HPDE6-E6E7 (cell line): ENCODE results near the gene TMEM39B.
A peak's percentile ranks its signal among the peaks of the same experiment; 100 is the strongest.
"Not testable (repeated sequence)": the region's sequence is repeated elsewhere in the genome, so short reads cannot be mapped to it uniquely, and the experiment has no call there.

Source experiments
- DNase-seq: peaks from one replicate; pipeline ENCODE4 v3.0.0; 2011; ENCODE audit warnings: missing footprints; ENCODE audit errors: extremely low spot score

TMEM39B gene

GRCh38 chr1:32068957-32069588, 3.7 kb upstream of the TMEM39B start:
- no peak for DNase-seq

- no peak for DNase-seq
Measured at GRCh38 chr1:32071758-32072621, 749 bp upstream of the TMEM39B start.

GRCh38 chr1:32073299-32074229, 825 bp downstream of the TMEM39B start:
- DNase-seq: no peak

GRCh38 chr1:32074841-32075240, 2.1 kb downstream of the TMEM39B start:
- no peak for DNase-seq

- no peak for DNase-seq
Measured at GRCh38 chr1:32077451-32077850, 4.7 kb downstream of the TMEM39B start.

- no peak for DNase-seq
Measured at GRCh38 chr1:32082022-32082421, 9.3 kb downstream of the TMEM39B start.

GRCh38 chr1:32086381-32086780, 13.6 kb downstream of the TMEM39B start:
- DNase-seq: not testable (repeated sequence)

- DNase-seq: no peak
Measured at GRCh38 chr1:32091176-32091575, 18.4 kb downstream of the TMEM39B start.

GRCh38 chr1:32091591-32091990, 18.9 kb downstream of the TMEM39B start:
- DNase-seq: no peak

- DNase-seq: peak; percentile 23
Measured at GRCh38 chr1:32094746-32095521, 22.2 kb downstream of the TMEM39B start.

- no peak for DNase-seq
Measured at GRCh38 chr1:32099426-32099825, 26.7 kb downstream of the TMEM39B start.

GRCh38 chr1:32100359-32100758, 27.6 kb downstream of the TMEM39B start:
- DNase-seq: no peak

- DNase-seq: no peak
Measured at GRCh38 chr1:32100807-32101708, 28.3 kb downstream of the TMEM39B start.

GRCh38 chr1:32104127-32104526, 31.4 kb downstream of the TMEM39B start:
- no peak for DNase-seq

GRCh38 chr1:32105338-32105737, 32.6 kb downstream of the TMEM39B start:
- DNase-seq: no peak

GRCh38 chr1:32106663-32107275, 34.0 kb downstream of the TMEM39B start:
- no peak for DNase-seq

GRCh38 chr1:32107742-32108661, 35.3 kb downstream of the TMEM39B start, which contains the start of gene KPNA6:
Gene KPNA6, plus strand, starts transcription at chr1:32108056. Its CDS starts 75 bp downstream, at chr1:32108131.
- peak; percentile 79 for DNase-seq

- no peak for DNase-seq
Measured at GRCh38 chr1:32111040-32111623, 38.4 kb downstream of the TMEM39B start.
